NCI-H446 (cell line): ENCODE data around the gene RAB6C.
"Not testable (repeated sequence)": the region's sequence is repeated elsewhere in the genome, so short reads cannot be mapped to it uniquely, and the experiment has no call there.

Source experiments
- DNase-seq, 2 experiments: peaks; one replicate each; lab custom pipeline; 2025; lab: John Stamatoyannopoulos, UW

Gene RAB6C

DNA sequence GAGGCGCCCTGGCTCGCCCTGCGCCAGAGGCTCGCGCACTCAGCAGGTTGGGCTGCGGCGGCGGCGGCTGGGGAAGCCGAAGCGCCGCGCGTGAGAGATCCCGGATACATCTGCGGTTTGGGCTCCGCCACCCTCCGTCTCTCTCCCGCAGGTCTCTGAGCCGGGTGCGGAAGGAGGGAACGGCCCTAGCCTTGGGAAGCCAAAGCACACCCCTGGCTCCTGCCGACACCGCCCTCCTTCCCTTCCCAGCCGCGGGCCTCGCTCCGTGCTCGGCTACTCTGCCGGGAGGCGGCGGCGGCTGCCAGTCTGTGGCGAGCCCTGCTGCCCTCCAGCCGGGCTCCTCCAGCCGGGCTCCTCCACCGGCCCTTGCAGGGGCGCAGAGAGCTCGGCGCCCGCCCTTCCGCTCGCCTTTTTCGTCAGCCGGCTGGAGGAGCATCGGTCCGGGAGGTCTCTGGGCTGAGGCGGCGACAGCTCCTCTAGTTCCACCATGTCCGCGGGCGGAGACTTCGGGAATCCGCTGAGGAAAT is at the start of gene RAB6C:
RAB6C (plus strand) TSS at position 38 of the 527 bp plus-strand sequence; CDS start at position 488, 450 bp downstream.
- DNase-seq, result not testable (repeated sequence)

- no peak for DNase-seq
Observed at GRCh38 chr2:129930451-129930850, 49.0 kb upstream of the RAB6C start.

DNA sequence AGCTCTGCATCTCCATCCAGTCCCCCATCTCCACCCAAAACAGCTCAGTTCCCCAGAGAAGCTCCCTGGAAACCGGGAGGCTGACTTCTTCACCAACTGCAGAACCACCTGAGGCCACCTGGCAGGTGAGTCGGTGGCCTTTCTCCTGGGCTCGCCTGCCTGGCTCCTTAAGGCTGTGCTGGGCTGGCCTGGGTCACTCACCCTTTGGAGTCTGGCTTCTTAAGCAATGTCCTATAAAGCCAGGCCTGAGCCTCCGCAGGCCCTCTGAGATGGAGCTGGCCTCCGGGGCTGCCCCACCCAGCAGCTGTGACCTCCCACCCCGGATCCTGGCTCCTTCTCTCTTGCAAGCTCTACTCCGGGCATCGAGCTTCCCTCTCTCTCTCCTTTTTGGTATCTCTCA is 46.1 kb upstream of the RAB6C start:
- not testable (repeated sequence) for DNase-seq

DNA sequence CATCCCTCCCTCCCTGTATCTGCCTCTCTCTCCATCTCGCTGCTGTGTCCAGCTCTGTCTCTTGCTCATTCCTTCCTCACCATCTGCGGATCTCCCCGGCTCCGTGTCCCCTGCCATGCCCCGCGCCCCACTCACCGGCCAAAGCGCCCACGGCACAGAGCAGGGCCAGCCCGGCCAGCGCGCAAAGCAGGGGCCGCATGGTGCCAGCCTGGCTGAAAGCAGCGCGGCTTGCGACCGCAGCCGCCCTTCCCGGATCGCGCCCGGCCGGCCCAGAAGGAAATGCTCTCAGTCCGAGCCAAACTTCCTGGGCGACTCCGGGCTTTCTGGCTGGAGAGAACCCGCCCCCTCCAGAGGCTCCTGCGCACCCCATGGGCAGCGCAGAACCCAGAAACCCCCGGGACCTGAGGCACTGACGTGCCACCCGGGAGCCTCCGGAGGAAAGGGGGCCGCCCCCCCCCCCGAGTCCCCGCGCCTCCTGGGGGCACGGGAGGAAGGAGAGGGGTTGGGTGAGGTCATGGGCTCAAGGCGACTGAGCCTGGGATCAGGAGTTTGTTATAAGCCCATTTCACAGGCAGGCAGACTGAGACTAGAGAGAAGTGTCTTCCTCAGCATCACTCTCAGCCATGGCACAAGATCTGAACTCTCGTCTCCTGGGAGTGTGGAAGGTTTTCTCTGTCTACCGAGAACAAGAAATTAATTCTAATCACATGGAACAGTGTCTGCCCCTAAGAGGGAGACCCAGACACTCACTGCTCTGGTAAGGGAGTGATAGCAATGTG is 45.2 kb upstream of the RAB6C start:
- DNase-seq, result no peak

GRCh38 chr2:129935118-129935517 is 44.3 kb upstream of the RAB6C start:
- DNase-seq, result no peak

DNA sequence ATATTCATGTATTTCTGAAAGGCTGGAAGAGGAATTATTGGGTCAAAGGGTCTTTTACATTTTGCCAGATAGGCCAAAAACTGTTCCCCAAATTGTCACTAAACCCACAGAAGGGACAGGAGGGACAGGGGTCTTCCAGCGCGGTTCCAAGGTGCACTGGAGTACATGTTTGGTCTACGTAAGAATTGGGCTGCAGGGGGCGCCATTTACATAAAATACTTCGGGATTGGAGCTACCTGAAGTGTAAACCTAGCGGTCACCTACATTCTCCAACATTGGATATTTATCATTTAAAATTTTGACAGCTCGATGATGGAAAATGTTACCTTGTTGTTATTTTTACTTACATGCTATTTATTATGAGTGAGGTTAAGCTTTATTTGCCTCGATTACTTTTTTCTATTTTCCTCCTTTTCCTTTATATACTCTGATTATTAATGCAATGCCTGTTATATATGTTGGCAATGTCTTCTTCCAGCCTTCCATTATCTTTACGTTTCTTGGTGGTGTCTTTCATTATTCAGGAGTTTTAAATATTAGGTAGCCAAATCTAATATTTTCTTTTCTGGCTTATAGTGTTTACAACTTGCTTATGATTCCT is 43.0 kb upstream of the RAB6C start:
- no peak for DNase-seq

GRCh38 chr2:129938850-129939471 is 40.5 kb upstream of the RAB6C start:
- DNase-seq, result not testable (repeated sequence)

GRCh38 chr2:129943456-129943855 is 36.0 kb upstream of the RAB6C start:
- DNase-seq, result not testable (repeated sequence)

- DNase-seq, result no peak
Observed at GRCh38 chr2:129945557-129945956, 33.9 kb upstream of the RAB6C start.

DNA sequence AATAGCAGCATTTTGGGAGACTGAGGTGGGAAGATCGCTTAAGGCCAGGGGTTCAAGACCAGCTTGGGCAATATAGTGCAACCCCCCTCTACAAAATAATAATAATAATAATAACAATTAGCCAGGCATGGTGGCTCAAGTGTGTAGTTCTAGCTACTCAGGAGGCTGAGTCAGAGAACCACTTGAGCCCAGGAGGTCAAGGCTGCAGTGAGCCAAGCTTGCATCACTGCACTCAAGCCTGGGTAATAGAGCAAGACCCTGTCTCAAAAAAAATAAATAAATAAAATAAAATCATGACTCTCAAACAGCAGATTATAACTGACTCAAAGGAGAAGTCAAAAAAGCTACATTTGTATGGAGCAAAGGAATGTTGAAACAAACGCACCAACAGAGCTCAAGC is 31.8 kb upstream of the RAB6C start:
- not testable (repeated sequence) for DNase-seq

DNA sequence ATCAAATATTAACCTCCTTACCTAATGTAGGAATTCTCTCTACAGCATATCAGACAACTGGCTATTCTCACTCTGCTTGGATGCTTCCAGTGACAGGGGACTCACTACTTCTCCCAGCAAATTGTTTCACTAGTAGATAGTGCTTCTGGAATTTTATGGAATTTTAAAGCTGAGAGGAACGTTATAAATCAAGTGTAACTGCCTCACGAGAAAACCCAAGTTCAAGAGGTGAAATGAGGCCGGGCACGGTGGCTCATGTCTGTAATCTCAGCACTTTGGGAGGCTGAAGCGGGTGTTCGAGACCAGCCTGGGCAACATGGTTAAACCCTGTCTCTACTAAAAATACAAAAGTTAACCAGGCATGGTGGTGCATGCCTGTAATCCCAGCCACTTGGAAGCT is 23.3 kb upstream of the RAB6C start:
- DNase-seq, result not testable (repeated sequence)

DNA sequence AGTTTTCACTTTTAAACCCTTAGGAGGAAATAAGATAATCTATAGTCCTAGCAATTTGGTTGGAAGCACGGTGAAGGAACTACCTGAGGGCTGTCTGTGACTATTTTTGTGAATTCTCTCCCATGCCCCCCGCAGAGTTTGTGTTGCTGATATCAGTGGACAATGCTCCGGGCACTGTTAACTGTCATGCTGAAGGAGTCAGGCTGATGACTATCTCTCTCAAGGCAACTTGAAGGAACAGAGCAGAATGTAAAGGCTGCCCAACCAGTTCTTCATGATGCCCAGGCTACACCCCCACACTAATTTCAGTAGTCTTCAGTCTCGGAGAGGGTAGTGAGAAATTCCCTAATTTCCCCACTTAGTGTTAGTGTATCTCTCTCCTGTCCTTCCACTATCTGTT is 21.6 kb upstream of the RAB6C start:
- no peak for DNase-seq

- DNase-seq, result not testable (repeated sequence)
Observed at GRCh38 chr2:129958736-129959135, 20.7 kb upstream of the RAB6C start.

GRCh38 chr2:129968605-129969004 is 10.9 kb upstream of the RAB6C start:
- not testable (repeated sequence) for DNase-seq

DNA sequence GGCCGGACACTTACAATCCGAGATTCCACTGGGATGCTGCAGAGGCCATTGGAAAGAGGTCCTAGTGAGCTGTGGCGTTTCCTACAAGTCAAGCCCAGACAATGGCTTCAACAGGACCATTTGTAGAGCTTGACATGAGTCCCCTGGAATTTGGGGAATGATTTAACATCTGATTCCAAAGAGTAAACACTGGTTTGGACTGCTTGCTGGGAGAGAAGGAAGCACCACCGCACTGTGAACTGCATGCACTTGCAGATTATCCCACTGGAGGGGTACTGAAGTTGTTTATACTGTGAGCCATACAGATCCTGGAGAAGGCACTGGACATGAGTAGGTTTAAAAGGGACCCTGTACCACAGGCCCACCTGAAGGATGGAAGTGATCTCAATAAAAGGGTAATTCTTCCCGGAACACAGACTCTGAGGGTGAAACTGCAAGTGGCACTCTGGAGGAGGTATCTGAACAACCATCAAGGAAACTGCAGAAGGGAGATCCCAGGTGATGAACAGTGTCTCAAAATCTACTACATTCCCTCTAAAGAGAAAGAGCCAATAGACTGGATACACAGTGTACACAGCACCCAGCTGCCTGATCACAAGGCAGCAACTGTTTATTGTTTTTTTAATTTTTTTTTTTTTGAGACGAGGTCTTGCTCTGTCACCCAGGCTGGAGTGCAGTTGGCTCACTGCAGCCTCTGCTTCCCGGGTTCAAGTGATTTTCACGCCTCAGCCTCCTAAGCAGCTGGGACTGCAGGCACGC is 4.3 kb upstream of the RAB6C start:
- DNase-seq, result no peak

GRCh38 chr2:129976969-129977368 is 2.5 kb upstream of the RAB6C start:
- not testable (repeated sequence) for DNase-seq

- DNase-seq, result no peak
Observed at GRCh38 chr2:129977986-129978385, 1.5 kb upstream of the RAB6C start.

- DNase-seq, result not testable (repeated sequence)
Observed at GRCh38 chr2:129980246-129980645, 780 bp downstream of the RAB6C start.

- not testable (repeated sequence) for DNase-seq
Observed at GRCh38 chr2:129981689-129982088, 2.2 kb downstream of the RAB6C start.

DNA sequence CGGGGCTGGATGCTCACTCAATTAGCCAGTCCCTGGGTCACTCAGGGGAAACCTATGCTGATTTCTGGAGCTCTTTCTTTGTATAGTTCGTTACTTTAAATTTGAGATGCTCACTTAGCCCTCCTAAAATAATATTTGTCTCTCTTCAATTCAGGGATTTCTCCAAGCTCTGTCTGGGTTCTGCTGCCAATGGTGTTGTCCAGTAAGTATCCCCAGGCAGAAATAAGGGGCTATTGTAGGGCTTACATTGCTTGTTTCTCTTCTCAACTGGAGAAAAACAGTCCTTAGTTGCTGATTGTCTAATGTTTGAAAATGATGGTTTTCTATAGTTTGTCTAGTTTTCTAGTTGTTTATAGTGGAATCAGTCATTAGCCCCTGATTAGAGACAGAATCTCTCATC is 5.0 kb downstream of the RAB6C start:
- DNase-seq, result no peak

GRCh38 chr2:129992415-129993006 is 13.0 kb downstream of the RAB6C start:
- not testable (repeated sequence) for DNase-seq

DNA sequence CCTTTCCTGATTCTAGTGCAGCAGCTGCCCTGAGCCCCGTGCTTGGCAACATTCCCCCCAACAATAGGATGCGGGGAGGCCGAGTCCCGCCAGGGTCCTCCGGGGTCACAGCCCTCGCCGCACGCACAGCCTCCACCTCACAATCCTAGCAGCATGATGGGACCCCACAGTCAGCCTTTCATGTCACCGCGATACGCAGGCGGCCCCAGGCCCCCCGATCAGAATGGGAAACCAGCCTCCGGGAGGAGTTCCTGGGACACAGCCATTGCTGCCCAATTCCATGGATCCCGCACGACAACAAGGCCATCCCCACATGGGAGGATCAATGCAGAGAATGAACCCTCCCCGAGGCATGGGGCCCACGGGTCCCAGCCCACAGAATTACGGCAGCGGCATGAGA is 13.7 kb downstream of the RAB6C start:
- DNase-seq, result not testable (repeated sequence)
